Islet of Langerhans (tissue), 1 donor: Measurements from ENCODE around the gene GPI.
"Not testable (repeated sequence)": the region's sequence is repeated elsewhere in the genome, so short reads cannot be mapped to it uniquely, and the experiment has no call there.

Source experiments
- FAIRE-seq: peaks from one replicate; lab custom pipeline; 2011; peaks lifted over from hg19 to GRCh38; lab: Jason Lieb, UNC

Gene GPI

GRCh38 chr19:34368338-34368737 lies 3.3 kb downstream of the GPI start:
- no peak for FAIRE-seq

GRCh38 chr19:34369166-34369565 lies 4.2 kb downstream of the GPI start:
- FAIRE-seq: not testable (repeated sequence)

GRCh38 chr19:34370117-34370516 lies 5.1 kb downstream of the GPI start:
- FAIRE-seq: no peak

- no peak for FAIRE-seq
Measured at GRCh38 chr19:34370983-34371382, 6.0 kb downstream of the GPI start.

- no peak for FAIRE-seq
Measured at GRCh38 chr19:34373601-34374288, 8.7 kb downstream of the GPI start.

- no peak for FAIRE-seq
Measured at GRCh38 chr19:34375598-34375997, 10.6 kb downstream of the GPI start.

- FAIRE-seq: no peak
Measured at GRCh38 chr19:34380639-34381241, 15.7 kb downstream of the GPI start.

GRCh38 chr19:34381399-34382251 lies 16.6 kb downstream of the GPI start:
- FAIRE-seq: no peak

GRCh38 chr19:34382471-34382870 lies 17.5 kb downstream of the GPI start:
- no peak for FAIRE-seq

- no peak for FAIRE-seq
Measured at GRCh38 chr19:34383599-34383998, 18.6 kb downstream of the GPI start.

GRCh38 chr19:34386645-34387445 lies 21.8 kb downstream of the GPI start:
- FAIRE-seq: no peak

GRCh38 chr19:34387446-34387810 lies 22.4 kb downstream of the GPI start:
- no peak for FAIRE-seq

GRCh38 chr19:34388745-34389144 lies 23.7 kb downstream of the GPI start:
- not testable (repeated sequence) for FAIRE-seq

GRCh38 chr19:34391813-34392212 lies 26.8 kb downstream of the GPI start:
- FAIRE-seq: no peak

- no peak for FAIRE-seq
Measured at GRCh38 chr19:34393031-34393430, 28.0 kb downstream of the GPI start.

- no peak for FAIRE-seq
Measured at GRCh38 chr19:34393629-34394028, 28.6 kb downstream of the GPI start.

- no peak for FAIRE-seq
Measured at GRCh38 chr19:34397853-34398252, 32.9 kb downstream of the GPI start.

- FAIRE-seq: no peak
Measured at GRCh38 chr19:34399886-34400285, 34.9 kb downstream of the GPI start.

- not testable (repeated sequence) for FAIRE-seq
Measured at GRCh38 chr19:34400844-34401243, 35.8 kb downstream of the GPI start.

GRCh38 chr19:34402074-34402600 lies 37.1 kb downstream of the GPI start:
- FAIRE-seq: no peak

GRCh38 chr19:34403784-34404108 lies 38.8 kb downstream of the GPI start:
- FAIRE-seq: no peak
